K562 (cell line): ENCODE results near the gene TSPAN32.

Experiments used
- EGR1 ChIP-seq: fragments of 450-650 bp; conservative IDR thresholded peaks from 2 replicates; pipeline ENCODE4 v1.6.1; 2017; ENCODE audit warnings: mild to moderate bottlenecking
- MXI1 ChIP-seq: IDR thresholded peaks from 2 replicates; pipeline ENCODE4 v1.6.1; 2011; ENCODE audit warnings: low read depth, mild to moderate bottlenecking, improper control_type of control experiment, low read length
- TEAD1 ChIP-seq, 2 experiments: fragments of 450-650 bp in 1 of 2; sonication (generic) in 1 of 2; formaldehyde crosslinking; IDR thresholded peaks; 2 replicates each; pipeline versions ENCODE4 v1.4.0 to v1.8.0; 2020 to 2022; ENCODE audit warnings: mild to moderate bottlenecking in 2 of 2, missing genetic modification reagents in 1 of 2
- TEAD2 ChIP-seq: fragments of 450-650 bp; IDR thresholded peaks from 2 replicates; pipeline ENCODE4 v1.6.1; 2016; ENCODE audit warnings: missing genetic modification characterization, control low read depth, missing compliant biosample characterization
- TF ChIP-seq, protein P1 (sequence below): fragments of 150-350 bp; IDR thresholded peaks from 2 replicates; pipeline ENCODE4 v1.6.1; 2014; ENCODE audit warnings: low read depth, mild to moderate bottlenecking, low read length, borderline replicate concordance

DNA sequence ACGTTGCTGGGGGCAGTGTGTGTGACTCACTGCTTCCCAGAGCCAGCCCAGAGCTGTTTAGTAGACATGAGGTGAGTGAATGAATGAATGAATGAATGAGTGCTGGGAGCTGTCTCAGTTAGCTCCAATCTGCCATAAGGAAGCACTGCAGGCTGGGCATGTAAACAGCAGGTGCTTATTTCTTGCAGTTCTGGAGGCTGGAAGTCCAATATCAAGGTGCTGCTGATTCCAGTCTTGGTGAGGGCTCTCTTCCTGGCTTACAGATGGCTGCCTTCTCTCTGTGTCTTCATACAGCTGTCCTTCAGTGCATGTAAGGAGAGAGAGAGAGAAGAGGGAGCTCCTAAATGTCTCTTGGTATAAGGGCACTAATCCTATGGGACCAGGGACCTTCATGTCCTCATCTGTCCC, 4.2 kb upstream of the TSPAN32 start:
- TF ChIP-seq TEAD1 (CRISPR knock-in tag; IDR thresholded peaks at IDR 0.05) (no peak), MXI1 (no peak), TEAD2 (no peak), EGR1 (no peak)
- TF ChIP-seq, protein P1, sequence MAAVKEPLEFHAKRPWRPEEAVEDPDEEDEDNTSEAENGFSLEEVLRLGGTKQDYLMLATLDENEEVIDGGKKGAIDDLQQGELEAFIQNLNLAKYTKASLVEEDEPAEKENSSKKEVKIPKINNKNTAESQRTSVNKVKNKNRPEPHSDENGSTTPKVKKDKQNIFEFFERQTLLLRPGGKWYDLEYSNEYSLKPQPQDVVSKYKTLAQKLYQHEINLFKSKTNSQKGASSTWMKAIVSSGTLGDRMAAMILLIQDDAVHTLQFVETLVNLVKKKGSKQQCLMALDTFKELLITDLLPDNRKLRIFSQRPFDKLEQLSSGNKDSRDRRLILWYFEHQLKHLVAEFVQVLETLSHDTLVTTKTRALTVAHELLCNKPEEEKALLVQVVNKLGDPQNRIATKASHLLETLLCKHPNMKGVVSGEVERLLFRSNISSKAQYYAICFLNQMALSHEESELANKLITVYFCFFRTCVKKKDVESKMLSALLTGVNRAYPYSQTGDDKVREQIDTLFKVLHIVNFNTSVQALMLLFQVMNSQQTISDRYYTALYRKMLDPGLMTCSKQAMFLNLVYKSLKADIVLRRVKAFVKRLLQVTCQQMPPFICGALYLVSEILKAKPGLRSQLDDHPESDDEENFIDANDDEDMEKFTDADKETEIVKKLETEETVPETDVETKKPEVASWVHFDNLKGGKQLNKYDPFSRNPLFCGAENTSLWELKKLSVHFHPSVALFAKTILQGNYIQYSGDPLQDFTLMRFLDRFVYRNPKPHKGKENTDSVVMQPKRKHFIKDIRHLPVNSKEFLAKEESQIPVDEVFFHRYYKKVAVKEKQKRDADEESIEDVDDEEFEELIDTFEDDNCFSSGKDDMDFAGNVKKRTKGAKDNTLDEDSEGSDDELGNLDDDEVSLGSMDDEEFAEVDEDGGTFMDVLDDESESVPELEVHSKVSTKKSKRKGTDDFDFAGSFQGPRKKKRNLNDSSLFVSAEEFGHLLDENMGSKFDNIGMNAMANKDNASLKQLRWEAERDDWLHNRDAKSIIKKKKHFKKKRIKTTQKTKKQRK: no peak
